22Rv1 (cell line): Measurements from ENCODE around the gene VMP1.

Experiments used
- H3K27ac ChIP-seq: fragments of 450-650 bp; 2 replicates; pipeline ENCODE4 v1.5.1; 2017
- ZFX ChIP-seq: fragments of 450-650 bp; IDR thresholded peaks from 2 replicates; pipeline ENCODE4 v1.6.1; 2017; ENCODE audit warnings: antibody characterized with exemption, borderline replicate concordance
- TF ChIP-seq, protein P1 (sequence below): fragments of 450-650 bp; IDR thresholded peaks from 2 replicates; pipeline ENCODE4 v1.5.1; 2017; ENCODE audit warnings: mild to moderate bottlenecking

The VMP1 gene

DNA sequence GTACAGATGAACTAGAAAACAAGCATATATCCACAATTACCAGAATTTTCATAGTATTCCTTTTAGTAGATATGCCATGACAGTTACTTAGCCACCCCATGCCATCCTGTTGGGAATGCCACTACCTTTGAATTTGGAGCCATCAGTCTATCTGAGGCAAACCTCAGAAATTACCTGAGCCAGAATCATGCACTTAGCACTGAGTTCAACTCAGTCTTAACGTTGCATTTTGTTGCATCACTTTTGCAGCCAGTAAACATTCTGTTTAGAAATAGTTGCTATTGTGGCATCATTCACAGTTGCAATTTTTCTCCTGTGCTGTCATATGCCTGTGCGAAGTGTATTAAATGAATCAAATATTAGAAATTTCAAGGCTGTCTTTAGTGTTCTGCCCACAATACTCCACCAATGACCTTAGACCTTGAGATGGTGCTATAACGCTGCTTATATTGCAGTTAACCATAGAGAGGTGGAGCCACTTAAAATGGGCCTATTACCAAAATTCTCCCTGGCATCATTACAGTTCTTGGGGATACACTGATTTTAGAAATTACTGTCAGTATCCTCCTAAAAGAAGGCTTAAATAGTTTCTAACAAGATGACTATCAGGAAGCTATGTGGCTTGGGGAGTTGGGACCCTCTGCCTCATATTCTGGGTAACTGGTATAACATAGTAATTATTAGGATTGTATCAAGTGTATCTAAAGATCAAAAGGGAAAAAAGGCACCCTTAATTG, 11.3 kb upstream of the VMP1 start:
- peak overlapping the region; percentile 38 for H3K27ac ChIP-seq
- TF ChIP-seq, protein P1, sequence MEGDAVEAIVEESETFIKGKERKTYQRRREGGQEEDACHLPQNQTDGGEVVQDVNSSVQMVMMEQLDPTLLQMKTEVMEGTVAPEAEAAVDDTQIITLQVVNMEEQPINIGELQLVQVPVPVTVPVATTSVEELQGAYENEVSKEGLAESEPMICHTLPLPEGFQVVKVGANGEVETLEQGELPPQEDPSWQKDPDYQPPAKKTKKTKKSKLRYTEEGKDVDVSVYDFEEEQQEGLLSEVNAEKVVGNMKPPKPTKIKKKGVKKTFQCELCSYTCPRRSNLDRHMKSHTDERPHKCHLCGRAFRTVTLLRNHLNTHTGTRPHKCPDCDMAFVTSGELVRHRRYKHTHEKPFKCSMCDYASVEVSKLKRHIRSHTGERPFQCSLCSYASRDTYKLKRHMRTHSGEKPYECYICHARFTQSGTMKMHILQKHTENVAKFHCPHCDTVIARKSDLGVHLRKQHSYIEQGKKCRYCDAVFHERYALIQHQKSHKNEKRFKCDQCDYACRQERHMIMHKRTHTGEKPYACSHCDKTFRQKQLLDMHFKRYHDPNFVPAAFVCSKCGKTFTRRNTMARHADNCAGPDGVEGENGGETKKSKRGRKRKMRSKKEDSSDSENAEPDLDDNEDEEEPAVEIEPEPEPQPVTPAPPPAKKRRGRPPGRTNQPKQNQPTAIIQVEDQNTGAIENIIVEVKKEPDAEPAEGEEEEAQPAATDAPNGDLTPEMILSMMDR, result no peak
- TF ChIP-seq ZFX, result no peak

DNA sequence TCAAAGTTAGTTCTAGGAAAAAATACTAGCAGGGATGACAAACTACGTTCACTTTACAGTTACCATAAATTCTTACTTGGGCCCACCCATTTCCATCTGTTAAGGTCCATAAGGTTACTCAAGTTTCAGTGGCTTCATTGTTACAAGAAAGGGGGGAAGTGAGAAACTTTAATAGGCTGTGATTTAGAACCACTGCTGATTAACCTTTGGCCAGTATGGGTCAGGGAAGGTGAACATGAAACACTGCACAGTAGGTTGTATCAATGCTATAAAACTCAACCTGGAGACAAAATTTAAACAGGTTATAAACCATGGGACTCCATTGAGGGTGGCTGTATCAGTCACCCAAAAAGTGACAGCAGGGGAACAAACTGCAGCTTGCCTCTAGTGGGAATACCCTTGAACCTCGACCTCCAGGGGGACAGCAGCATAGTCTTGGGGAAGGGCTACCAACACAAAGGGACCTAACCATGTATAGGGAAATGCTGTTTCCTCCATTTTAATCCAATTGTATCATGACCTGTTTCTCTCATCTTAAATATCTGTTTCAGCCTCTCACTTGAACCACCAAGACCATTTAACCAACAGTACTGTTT, 10.7 kb upstream of the VMP1 start:
- peak overlapping the region; percentile 38 for H3K27ac ChIP-seq
- no peak for TF ChIP-seq ZFX
- TF ChIP-seq, protein P1, result no peak

DNA sequence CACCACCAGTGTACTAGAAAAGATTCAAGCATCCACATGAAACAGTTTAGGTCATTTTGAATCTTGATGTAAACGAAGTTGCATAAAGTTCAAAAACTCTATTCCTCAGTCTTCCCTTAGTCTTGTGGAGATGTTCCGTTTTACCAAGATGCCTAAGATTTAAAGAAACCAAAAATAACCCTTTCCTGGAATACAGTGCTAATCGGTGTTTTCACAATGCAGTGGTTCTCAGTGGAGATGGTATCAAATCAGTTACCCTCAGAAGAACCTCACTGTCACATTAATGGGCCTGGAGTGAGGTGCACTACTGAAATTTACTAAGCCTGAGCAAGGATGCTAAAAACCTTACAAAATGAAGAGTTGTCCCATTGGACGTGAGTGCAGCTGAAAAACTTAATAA, 9.3 kb upstream of the VMP1 start:
- no peak overlapping the region for H3K27ac ChIP-seq
- TF ChIP-seq, protein P1, result no peak
- TF ChIP-seq ZFX, result no peak

DNA sequence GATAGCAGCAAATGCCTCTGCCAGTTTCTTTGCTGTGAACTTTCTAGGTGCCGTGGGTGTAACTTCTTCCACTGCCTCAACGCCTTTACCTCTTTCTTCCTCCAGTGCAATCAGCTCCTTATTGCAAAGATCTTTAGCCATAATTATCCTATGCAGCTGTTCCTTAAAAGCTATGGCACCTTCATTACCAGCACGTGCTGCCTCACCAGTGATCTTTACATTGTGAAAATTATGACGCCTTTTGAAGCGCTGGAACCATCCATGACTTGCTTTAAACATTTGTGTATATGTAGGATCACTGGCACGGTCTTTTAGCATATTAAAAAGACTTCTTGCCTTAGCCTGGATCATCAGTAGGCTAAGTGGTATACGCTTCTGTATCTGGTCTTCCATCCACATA, 8.2 kb upstream of the VMP1 start:
- TF ChIP-seq ZFX, result no peak
- TF ChIP-seq, protein P1, result no peak

DNA sequence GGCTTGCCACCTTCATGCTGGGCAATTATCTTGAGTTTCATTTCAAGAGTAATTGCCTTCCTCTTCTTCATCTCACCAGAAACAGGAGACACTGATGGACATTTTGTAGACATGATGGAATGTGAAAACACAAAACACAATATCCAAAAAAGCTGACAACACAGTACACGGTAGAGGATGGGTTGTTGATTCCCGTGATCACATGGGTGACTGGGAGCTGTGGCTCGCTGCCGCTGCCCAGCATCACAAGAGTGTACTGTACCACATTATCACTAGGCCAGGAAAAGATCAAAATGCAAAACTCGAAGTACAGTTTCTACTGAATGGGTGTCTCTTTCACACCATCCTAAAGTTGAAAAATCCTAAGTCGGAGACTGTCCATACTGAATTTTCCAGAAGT, 7.7 kb upstream of the VMP1 start:
- H3K27ac ChIP-seq, result no peak overlapping the region

More for the DNA sequence above, 8.2 kb upstream of the VMP1 start:
- H3K27ac ChIP-seq, result no peak overlapping the region

DNA sequence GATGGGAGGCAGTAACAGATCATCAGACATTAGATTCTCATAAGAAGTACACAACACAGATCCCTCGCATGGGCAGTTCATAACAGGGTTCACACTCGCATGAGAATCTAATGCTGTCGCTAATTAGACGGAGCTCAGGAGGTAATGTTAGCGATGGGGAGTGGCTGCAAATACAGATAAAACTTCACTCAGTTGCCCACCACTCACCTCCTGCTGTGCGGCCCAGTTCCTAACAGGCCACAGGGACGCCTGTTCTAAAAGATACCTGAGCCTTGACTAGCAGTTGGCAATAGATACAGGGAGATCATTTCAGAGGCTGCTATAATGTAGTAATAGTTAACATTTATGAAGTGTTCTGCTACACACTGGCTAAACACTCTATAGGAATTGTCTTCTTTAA, 5.2 kb upstream of the VMP1 start:
- H3K27ac ChIP-seq, result no peak overlapping the region
- TF ChIP-seq ZFX, result no peak
- TF ChIP-seq, protein P1, result no peak

More for the DNA sequence above, 7.7 kb upstream of the VMP1 start:
- no peak for TF ChIP-seq ZFX
- TF ChIP-seq, protein P1, result no peak

DNA sequence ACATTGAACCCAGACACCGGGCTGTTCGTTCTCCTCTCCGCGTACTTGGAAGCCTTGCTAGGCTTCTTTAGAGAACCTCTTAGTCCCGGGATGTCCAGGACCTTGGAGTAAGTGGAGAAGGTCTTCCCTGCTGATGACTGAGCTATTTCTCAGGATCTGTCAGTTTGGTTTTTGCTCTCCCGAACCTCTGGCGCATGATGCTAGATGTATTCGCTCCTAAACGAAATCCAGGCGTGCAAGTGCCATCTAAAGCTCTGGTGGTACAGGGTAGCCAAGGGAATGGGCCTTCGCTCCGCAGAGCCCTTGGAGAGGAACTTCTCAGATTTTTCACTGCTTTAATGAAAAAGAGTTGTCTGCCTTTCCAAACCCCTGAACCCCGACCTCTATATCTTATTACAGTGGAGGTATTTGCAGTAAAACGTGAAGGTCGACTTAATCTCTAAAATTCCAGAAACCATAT, 547 bp downstream of the VMP1 start:
- H3K27ac ChIP-seq, result peak overlapping the region; percentile 95
- TF ChIP-seq, protein P1, result no peak
- TF ChIP-seq ZFX, result no peak
